ENCODE results near the gene RDX. TPM values are rescaled to one million over a fixed set of nuclear protein-coding genes. Genes with fewer than 3 reads are reported as not detected.
"Not testable (repeated sequence)": the region's sequence is repeated elsewhere in the genome, so short reads cannot be mapped to it uniquely, and the experiment has no call there.

RDX gene
- total RNA-seq, 2 experiments from 2014 or later = 11.4 to 14.2 TPM

- Mint-ChIP-seq H3K27ac (no peak overlapping the region), H3K9me3 (no peaks in the 10 kb centered on the region), H3K4me1 (ENCODE audit: low read depth) (peaks cover 12% of the 10 kb centered on the region), H3K4me3 (no peak overlapping the region), H3K36me3 (ENCODE audit: low read depth) (no peaks in the 10 kb centered on the region), H3K27me3 (peaks cover 5% of the 10 kb centered on the region)
- POLR2A ChIA-PET = no interaction called here
- intact Hi-C loops (cut with DNase I, micrococcal nuclease) = no loop called here
- CTCF ChIA-PET = interaction anchor here (1.6 kb wide), 1 partner anchor 233 kb away, joined by 3 read pairs; the partner anchor contains the start of gene FDX1
- ATAC-seq (ENCODE audit: poor library complexity) (no peak), DNase-seq (no peak)
- Histone ChIP-seq H3K27me3 (ENCODE audit: control insufficient read depth in 1 of 2, insufficient read depth in 2 of 2, low read length in 2 of 2) (no peaks in the 10 kb centered on the region), H3K4me1 (ENCODE audit: insufficient read depth, low read length) (no peaks in the 10 kb centered on the region), H3K27ac (ENCODE audit: low read depth in 1 of 2, low read length in 2 of 2) (no peak overlapping the region), H3K4me3 (ENCODE audit: low read length) (no peak overlapping the region), H3K9me3 (ENCODE audit: control insufficient read depth in 1 of 2, insufficient read depth in 1 of 2, low read length in 2 of 2) (no peaks in the 10 kb centered on the region), H3K36me3 (ENCODE audit: insufficient read depth, low read length) (no peaks in the 10 kb centered on the region)
- no peak for TF ChIP-seq CTCF (IDR thresholded peaks at IDR 0.05)
Measured at GRCh38 chr11:110196241-110196754, 100.1 kb downstream of the RDX start.

- H3K36me3 ChIP-seq (ENCODE audit: insufficient read depth, low read length); intact Hi-C loops (cut with DNase I, micrococcal nuclease); H3K4me3 ChIP-seq (ENCODE audit: low read length); H3K27ac Mint-ChIP-seq; DNase-seq; H3K4me1 ChIP-seq (ENCODE audit: insufficient read depth, low read length); H3K27ac ChIP-seq (ENCODE audit: low read depth in 1 of 2, low read length in 2 of 2); POLR2A ChIA-PET; H3K9me3 Mint-ChIP-seq; H3K9me3 ChIP-seq (ENCODE audit: control insufficient read depth in 1 of 2, insufficient read depth in 1 of 2, low read length in 2 of 2); H3K36me3 Mint-ChIP-seq (ENCODE audit: low read depth); H3K27me3 Mint-ChIP-seq; H3K4me3 Mint-ChIP-seq; CTCF ChIA-PET; H3K27me3 ChIP-seq (ENCODE audit: control insufficient read depth in 1 of 2, insufficient read depth in 2 of 2, low read length in 2 of 2); ATAC-seq (ENCODE audit: poor library complexity): not testable (repeated sequence)
- H3K4me1 Mint-ChIP-seq (ENCODE audit: low read depth) = peaks cover 12% of the 10 kb centered on the region
Measured at GRCh38 chr11:110194211-110194766, 102.1 kb downstream of the RDX start.

GRCh38 chr11:110192604-110193282 lies 103.7 kb downstream of the RDX start:
- POLR2A ChIA-PET; H3K9me3 ChIP-seq (ENCODE audit: control insufficient read depth in 1 of 2, insufficient read depth in 1 of 2, low read length in 2 of 2); H3K27me3 Mint-ChIP-seq; H3K27me3 ChIP-seq (ENCODE audit: control insufficient read depth in 1 of 2, insufficient read depth in 2 of 2, low read length in 2 of 2); H3K27ac ChIP-seq (ENCODE audit: low read depth in 1 of 2, low read length in 2 of 2); H3K9me3 Mint-ChIP-seq; H3K27ac Mint-ChIP-seq; intact Hi-C loops (cut with DNase I, micrococcal nuclease); H3K36me3 Mint-ChIP-seq (ENCODE audit: low read depth); H3K36me3 ChIP-seq (ENCODE audit: insufficient read depth, low read length); H3K4me1 ChIP-seq (ENCODE audit: insufficient read depth, low read length); H3K4me3 ChIP-seq (ENCODE audit: low read length): not testable (repeated sequence)
- ATAC-seq (ENCODE audit: poor library complexity) (peak; percentile 41), DNase-seq (peak in 2 of 14 experiments; percentile 11 to 51)
- Mint-ChIP-seq H3K4me1 (ENCODE audit: low read depth) (peaks cover 12% of the 10 kb centered on the region), H3K4me3 (peak overlapping the region; percentile 5)
- CTCF ChIA-PET = interaction anchor here (2.0 kb wide), 1 partner anchor 8 kb away, joined by 8 read pairs; no protein-coding TSS in a partner anchor

GRCh38 chr11:110190885-110191284 lies 105.5 kb downstream of the RDX start:
- H3K36me3 Mint-ChIP-seq (ENCODE audit: low read depth) = no peaks in the 10 kb centered on the region
- H3K27me3 Mint-ChIP-seq = peaks cover 9% of the 10 kb centered on the region
- TF ChIP-seq CTCF (IDR thresholded peaks at IDR 0.05) = no peak
- Histone ChIP-seq H3K4me3 (ENCODE audit: low read length) (no peak overlapping the region), H3K27me3 (ENCODE audit: control insufficient read depth in 1 of 2, insufficient read depth in 2 of 2, low read length in 2 of 2) (no peaks in the 10 kb centered on the region), H3K36me3 (ENCODE audit: insufficient read depth, low read length) (no peaks in the 10 kb centered on the region), H3K4me1 (ENCODE audit: insufficient read depth, low read length) (no peaks in the 10 kb centered on the region), H3K9me3 (ENCODE audit: control insufficient read depth in 1 of 2, insufficient read depth in 1 of 2, low read length in 2 of 2) (no peaks in the 10 kb centered on the region), H3K27ac (ENCODE audit: low read depth in 1 of 2, low read length in 2 of 2) (no peak overlapping the region)
- peaks cover 12% of the 10 kb centered on the region for H3K4me1 Mint-ChIP-seq (ENCODE audit: low read depth)
- no peak overlapping the region for H3K4me3 Mint-ChIP-seq
- intact Hi-C loops (cut with DNase I, micrococcal nuclease) = no loop called here
- no peak overlapping the region for H3K27ac Mint-ChIP-seq
- no peak for ATAC-seq (ENCODE audit: poor library complexity)
- H3K9me3 Mint-ChIP-seq = no peaks in the 10 kb centered on the region
- DNase-seq = no peak
- ChIA-PET POLR2A (no interaction called here), CTCF (interaction anchor here (2.0 kb wide), 1 partner anchor 10 kb away, joined by 8 read pairs; no protein-coding TSS in a partner anchor)

All from CD4-positive, alpha-beta T cell (primary cell).